NCI-H2107 treated with DMSO at 0.1 percent for 48 hours (cell line): ENCODE data around the gene GAGE2A.
"Not testable (repeated sequence)": the region's sequence is repeated elsewhere in the genome, so short reads cannot be mapped to it uniquely, and the experiment has no call there.

Experiments used
- DNase-seq: peaks from one replicate; lab custom pipeline; 2025; ENCODE audit not compliant: unreplicated experiment; lab: John Stamatoyannopoulos, UW

GAGE2A gene

GRCh38 chrX:49589196-49589595, at the start of gene GAGE2A:
GAGE2A (plus strand) TSS chrX:49589496; CDS start chrX:49590651, 1,155 bp downstream.
- DNase-seq: not testable (repeated sequence)

- DNase-seq: not testable (repeated sequence)
These were observed 47.9 kb upstream of the GAGE2A start, which contains the start of gene GAGE12D for GRCh38 chrX:49541433-49541832. GAGE12D (plus strand) TSS chrX:49541733; CDS start chrX:49542888, 1,155 bp downstream.

- DNase-seq: not testable (repeated sequence)
These were observed 38.3 kb upstream of the GAGE2A start, which contains the start of gene GAGE12E for GRCh38 chrX:49550989-49551388. GAGE12E (plus strand) TSS chrX:49551289; CDS start chrX:49552444, 1,155 bp downstream.

- not testable (repeated sequence) for DNase-seq
These were observed 28.8 kb upstream of the GAGE2A start, which contains the start of gene GAGE12F for GRCh38 chrX:49560542-49560941. GAGE12F (plus strand) TSS chrX:49560842; CDS start chrX:49561997, 1,155 bp downstream.

GRCh38 chrX:49568728-49569127, 20.6 kb upstream of the GAGE2A start:
- not testable (repeated sequence) for DNase-seq

GRCh38 chrX:49569152-49569551, 20.1 kb upstream of the GAGE2A start:
- not testable (repeated sequence) for DNase-seq

GRCh38 chrX:49570100-49570499, 19.2 kb upstream of the GAGE2A start, which contains the start of gene GAGE12G:
GAGE12G (plus strand) TSS chrX:49570400; CDS start chrX:49571555, 1,155 bp downstream.
- DNase-seq: not testable (repeated sequence)

- DNase-seq: not testable (repeated sequence)
These were observed 9.6 kb upstream of the GAGE2A start, which contains the start of gene GAGE12H for GRCh38 chrX:49579649-49580048. GAGE12H (plus strand) TSS chrX:49579949; CDS start chrX:49581104, 1,155 bp downstream.

GRCh38 chrX:49589769-49590478, 628 bp downstream of the GAGE2A start:
- DNase-seq: not testable (repeated sequence)

- not testable (repeated sequence) for DNase-seq
These were observed 1.2 kb downstream of the GAGE2A start for GRCh38 chrX:49590488-49590887.

GRCh38 chrX:49598720-49599119, 9.4 kb downstream of the GAGE2A start, which contains the start of gene GAGE1:
GAGE1 (plus strand) TSS chrX:49599020; CDS start chrX:49600175, 1,155 bp downstream.
- not testable (repeated sequence) for DNase-seq

- DNase-seq: no peak
These were observed 21.5 kb downstream of the GAGE2A start for GRCh38 chrX:49610718-49611310.

GRCh38 chrX:49618574-49618973, 29.3 kb downstream of the GAGE2A start:
- no peak for DNase-seq

GRCh38 chrX:49627086-49627777, 37.9 kb downstream of the GAGE2A start:
- DNase-seq: no peak

- no peak for DNase-seq
These were observed 55.8 kb downstream of the GAGE2A start for GRCh38 chrX:49644991-49645637.
